PFSK-1 (cell line): Measurements from ENCODE around the gene IGF2BP2.

Experiments used
- FOXP2 ChIP-seq: optimal IDR thresholded peaks from 2 replicates; pipeline ENCODE3; 2011; ENCODE audit warnings: borderline replicate concordance, control low read depth, inconsistent platforms; ENCODE audit not compliant: insufficient read depth; ENCODE audit errors: extremely low read length, extremely low read depth
- POLR2AphosphoS5 ChIP-seq: IDR thresholded peaks from 2 replicates; pipeline ENCODE4 v1.6.1; 2012; ENCODE audit warnings: low read depth, mild to moderate bottlenecking, control low read depth, low read length, moderate library complexity
- REST ChIP-seq, 2 experiments: IDR thresholded peaks; 2 replicates each; pipeline versions ENCODE4 v1.6.1 to v1.8.0; 2011 to 2012; ENCODE audit warnings: low read depth in 2 of 2, low read length in 2 of 2, control low read depth in 1 of 2, inconsistent platforms in 1 of 2, mild to moderate bottlenecking in 1 of 2, moderate library complexity in 1 of 2; ENCODE audit not compliant: insufficient read depth in 1 of 2
- SIN3A ChIP-seq: IDR thresholded peaks from 2 replicates; pipeline ENCODE4 v1.6.1; 2012; ENCODE audit warnings: mild to moderate bottlenecking, low read length, moderate library complexity, borderline replicate concordance; ENCODE audit not compliant: insufficient read depth
- TAF1 ChIP-seq: IDR thresholded peaks from 2 replicates; pipeline ENCODE4 v1.6.1; 2012; ENCODE audit warnings: low read length, control low read depth, borderline replicate concordance; ENCODE audit not compliant: insufficient read depth

The IGF2BP2 gene

GRCh38 chr3:185658504-185658912, 166.3 kb downstream of the IGF2BP2 start:
- TF ChIP-seq REST (IDR thresholded peaks at IDR 0.05; ENCODE audit: insufficient read depth in 1 of 2, low read depth in 2 of 2, low read length in 2 of 2) (no peak), POLR2AphosphoS5 (no peak), FOXP2 (no peak), TAF1 (no peak), SIN3A (no peak)

GRCh38 chr3:185657691-185658503, 166.9 kb downstream of the IGF2BP2 start:
- TF ChIP-seq TAF1: no peak
- TF ChIP-seq POLR2AphosphoS5: no peak
- no peak for TF ChIP-seq SIN3A

GRCh38 chr3:185657211-185657610, 167.6 kb downstream of the IGF2BP2 start:
- no peak for TF ChIP-seq POLR2AphosphoS5
- TF ChIP-seq FOXP2: no peak
- no peak for TF ChIP-seq SIN3A
- TF ChIP-seq TAF1: no peak

- TF ChIP-seq TAF1 (no peak), REST (IDR thresholded peaks at IDR 0.05; ENCODE audit: insufficient read depth in 1 of 2, low read depth in 2 of 2, low read length in 2 of 2) (no peak), SIN3A (no peak), POLR2AphosphoS5 (no peak), FOXP2 (no peak)
Observed at GRCh38 chr3:185656321-185656840, 168.5 kb downstream of the IGF2BP2 start.

- TF ChIP-seq REST (IDR thresholded peaks at IDR 0.05; ENCODE audit: insufficient read depth in 1 of 2, low read depth in 2 of 2, low read length in 2 of 2) (no peak), TAF1 (no peak), FOXP2 (no peak), SIN3A (no peak), POLR2AphosphoS5 (no peak)
Observed at GRCh38 chr3:185655426-185656320, 169.2 kb downstream of the IGF2BP2 start.

GRCh38 chr3:185654758-185655145, 170.1 kb downstream of the IGF2BP2 start:
- TF ChIP-seq FOXP2 (no peak), SIN3A (no peak)
